Activated T-helper 1 cell treated with anti-CD3 and anti-CD28 coated beads, Interleukin-2, amount 50 U/mL, for 16 hours (primary cell): ENCODE results near the gene TXNRD1.

Experiments used
- DNase-seq, 2 donors: peaks; one replicate each; pipeline ENCODE4 v3.0.0-alpha.2; 2020; ENCODE audit warnings: low read depth in 1 of 2, low spot score in 1 of 2

The TXNRD1 gene

GRCh38 chr12:104347374-104348075, 131.9 kb downstream of the TXNRD1 start:
- no peak for DNase-seq

GRCh38 chr12:104348283-104348993, 132.9 kb downstream of the TXNRD1 start:
- no peak for DNase-seq

GRCh38 chr12:104348994-104349494, 133.5 kb downstream of the TXNRD1 start:
- DNase-seq, result no peak

GRCh38 chr12:104350211-104351056, 134.9 kb downstream of the TXNRD1 start:
- DNase-seq, result no peak

- DNase-seq, result no peak
These were observed 135.7 kb downstream of the TXNRD1 start for GRCh38 chr12:104351057-104351983.

GRCh38 chr12:104352106-104352713, 136.6 kb downstream of the TXNRD1 start:
- DNase-seq, result no peak

GRCh38 chr12:104353012-104353981, 137.7 kb downstream of the TXNRD1 start:
- DNase-seq, result no peak

GRCh38 chr12:104354167-104354867, 138.7 kb downstream of the TXNRD1 start:
- no peak for DNase-seq

- no peak for DNase-seq
These were observed 139.4 kb downstream of the TXNRD1 start for GRCh38 chr12:104354868-104355570.

GRCh38 chr12:104355630-104356029, 140.1 kb downstream of the TXNRD1 start:
- no peak for DNase-seq

- no peak for DNase-seq
These were observed 140.9 kb downstream of the TXNRD1 start for GRCh38 chr12:104356231-104357115.

- no peak for DNase-seq
These were observed 141.9 kb downstream of the TXNRD1 start for GRCh38 chr12:104357421-104357952.

GRCh38 chr12:104358353-104359003, 142.9 kb downstream of the TXNRD1 start:
- DNase-seq, result peak; percentile 39 to 42

- no peak for DNase-seq
These were observed 143.6 kb downstream of the TXNRD1 start for GRCh38 chr12:104359216-104359615.

- no peak for DNase-seq
These were observed 144.6 kb downstream of the TXNRD1 start for GRCh38 chr12:104360157-104360556.
